GM18517 (cell line): ENCODE results near the gene OR2T34.
"Not testable (repeated sequence)": the region's sequence is repeated elsewhere in the genome, so short reads cannot be mapped to it uniquely, and the experiment has no call there.

Source experiments
- ATAC-seq: cut with Tn5 transposase; IDR thresholded peaks from one replicate; pipeline ENCODE4 v1.9.1; 2021; ENCODE audit warnings: mild to moderate bottlenecking, moderate library complexity; ENCODE audit not compliant: unreplicated experiment

OR2T34 gene

GRCh38 chr1:248565530-248566373 lies 8.8 kb downstream of the OR2T34 start:
- not testable (repeated sequence) for ATAC-seq

- not testable (repeated sequence) for ATAC-seq
Observed at GRCh38 chr1:248562672-248563071, 11.9 kb downstream of the OR2T34 start, which contains the start of gene OR2T29. Gene OR2T29 (minus strand): TSS chr1:248562772. CDS start chr1:248559491, 3,281 bp downstream.

DNA sequence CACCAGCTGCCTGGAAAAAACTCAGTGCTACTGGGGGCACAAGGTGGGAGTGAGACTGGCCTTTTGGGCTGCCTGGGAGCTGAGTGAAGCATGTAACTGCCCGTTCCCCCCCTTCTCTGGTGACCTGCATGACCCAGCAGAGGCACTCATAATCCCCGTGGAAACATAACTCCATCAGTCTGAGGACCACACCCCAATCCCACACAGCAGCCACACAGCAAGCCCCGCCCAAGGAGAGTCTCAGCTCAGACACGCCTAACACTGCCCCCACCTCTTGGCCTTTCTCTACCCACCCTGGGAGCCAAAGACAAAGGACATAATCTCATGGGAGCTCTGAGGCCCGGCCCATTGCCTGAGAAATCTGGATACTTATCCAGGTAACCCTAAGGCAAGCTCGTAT lies 23.5 kb downstream of the OR2T34 start:
- ATAC-seq, result not testable (repeated sequence)

DNA sequence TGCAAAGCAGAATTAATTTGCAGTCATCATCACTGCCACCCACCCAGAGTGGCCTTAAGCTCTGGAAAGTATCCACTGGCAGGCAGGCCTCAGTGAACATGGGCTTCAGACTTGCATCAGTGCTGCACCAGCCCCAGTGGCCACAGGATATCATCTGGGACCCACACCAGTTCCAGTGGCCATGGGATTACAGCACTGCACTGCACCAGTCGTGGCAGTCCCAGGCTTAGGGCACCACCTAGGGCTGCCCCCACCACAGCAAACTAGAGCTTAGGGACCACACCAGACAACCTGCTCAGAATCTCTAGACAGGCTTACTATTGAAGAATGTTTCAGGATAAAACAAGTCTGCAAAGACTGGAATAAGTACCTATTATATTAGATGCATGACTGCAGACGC lies 27.2 kb downstream of the OR2T34 start:
- not testable (repeated sequence) for ATAC-seq

GRCh38 chr1:248537449-248537848 lies 37.1 kb downstream of the OR2T34 start:
- not testable (repeated sequence) for ATAC-seq
